HG03039 (cell line): ENCODE measurements around the gene GIMAP8.

Source experiments
- ATAC-seq: cut with Tn5 transposase; IDR thresholded peaks from one replicate; pipeline ENCODE4 v1.9.1; 2021; ENCODE audit warnings: mild to moderate bottlenecking, moderate library complexity; ENCODE audit not compliant: unreplicated experiment

Gene GIMAP8

GRCh38 chr7:150450491-150451001, at the start of gene GIMAP8:
Gene GIMAP8, plus strand, starts transcription at chr7:150450630. Its CDS starts 16,069 bp downstream, at chr7:150466699.
- no peak for ATAC-seq

GRCh38 chr7:150400788-150401423, 49.5 kb upstream of the GIMAP8 start:
- ATAC-seq, result no peak

GRCh38 chr7:150401424-150401790, 49.0 kb upstream of the GIMAP8 start:
- ATAC-seq, result no peak

- ATAC-seq, result no peak
These were observed 48.4 kb upstream of the GIMAP8 start for GRCh38 chr7:150401861-150402631.

- no peak for ATAC-seq
These were observed 47.6 kb upstream of the GIMAP8 start for GRCh38 chr7:150402671-150403321.

GRCh38 chr7:150403376-150404171, 46.9 kb upstream of the GIMAP8 start:
- no peak for ATAC-seq

- no peak for ATAC-seq
These were observed 46.1 kb upstream of the GIMAP8 start for GRCh38 chr7:150404172-150404804.

GRCh38 chr7:150404805-150405583, 45.4 kb upstream of the GIMAP8 start:
- ATAC-seq, result peak; percentile 48

GRCh38 chr7:150405584-150406311, 44.7 kb upstream of the GIMAP8 start:
- no peak for ATAC-seq

GRCh38 chr7:150406312-150406566, 44.2 kb upstream of the GIMAP8 start:
- no peak for ATAC-seq

- peak; percentile 47 for ATAC-seq
These were observed 43.6 kb upstream of the GIMAP8 start for GRCh38 chr7:150406567-150407421.

GRCh38 chr7:150407588-150408392, 42.6 kb upstream of the GIMAP8 start:
- ATAC-seq, result no peak

- ATAC-seq, result no peak
These were observed 41.8 kb upstream of the GIMAP8 start for GRCh38 chr7:150408393-150409299.

- ATAC-seq, result no peak
These were observed 41.0 kb upstream of the GIMAP8 start for GRCh38 chr7:150409300-150410030.

- no peak for ATAC-seq
These were observed 40.3 kb upstream of the GIMAP8 start for GRCh38 chr7:150410131-150410530.
